GM23338 (cell line): Measurements from ENCODE around the gene HTT. TPM values are rescaled to one million over a fixed set of nuclear protein-coding genes. Genes with fewer than 3 reads are reported as not detected.

Experiments used
- ATAC-seq: fragments of 200-7000 bp; cut with Tn5 transposase; 3 replicates; pipeline ENCODE4 v1.9.1; 2020
- DNase-seq: peaks from one replicate; pipeline ENCODE4 v3.0.0-alpha.2; 2015; ENCODE audit warnings: low spot score
- H2AFZ ChIP-seq: fragments of 200-600 bp; sonication (generic); 2 replicates; pipeline ENCODE4 v1.8.0; 2016; ENCODE audit warnings: antibody characterized with exemption, mild to moderate bottlenecking, moderate library complexity
- H3F3A ChIP-seq: fragments of 200-600 bp; sonication (generic); replicated peaks from 2 replicates; pipeline ENCODE4 v1.8.0; 2017; ENCODE audit warnings: antibody characterized with exemption, mixed run types, low read depth
- H3K27ac ChIP-seq: fragments of 200-600 bp; sonication (generic); 2 replicates; pipeline ENCODE4 v1.6.1; 2016; ENCODE audit warnings: low read depth
- H3K27me3 ChIP-seq: fragments of 200-600 bp; sonication (generic); 2 replicates; pipeline ENCODE4 v1.8.0; 2016; ENCODE audit warnings: mild to moderate bottlenecking, mixed run types, moderate library complexity; ENCODE audit not compliant: insufficient read depth
- H3K36me3 ChIP-seq: fragments of 200-600 bp; sonication (generic); 2 replicates; pipeline ENCODE4 v1.8.0; 2016; ENCODE audit warnings: mild to moderate bottlenecking; ENCODE audit not compliant: insufficient read depth
- H3K4me1 ChIP-seq: fragments of 200-600 bp; sonication (generic); 2 replicates; pipeline ENCODE4 v1.8.0; 2016; ENCODE audit warnings: mild to moderate bottlenecking, moderate library complexity; ENCODE audit not compliant: insufficient read depth
- H3K4me2 ChIP-seq: fragments of 200-600 bp; sonication (generic); 2 replicates; pipeline ENCODE4 v1.7.1; 2017; ENCODE audit warnings: mixed run types
- H3K4me3 ChIP-seq: fragments of 200-600 bp; sonication (generic); 2 replicates; pipeline ENCODE4 v1.6.1; 2016; ENCODE audit warnings: mixed run types
- H3K79me2 ChIP-seq: fragments of 200-600 bp; sonication (generic); replicated peaks from 2 replicates; pipeline ENCODE4 v1.8.0; 2017; ENCODE audit warnings: mild to moderate bottlenecking; ENCODE audit not compliant: insufficient read depth
- H3K9me2 ChIP-seq: fragments of 200-600 bp; sonication (generic); 2 replicates; pipeline ENCODE4 v1.8.0; 2017; ENCODE audit not compliant: insufficient read depth
- H4K20me1 ChIP-seq: fragments of 200-600 bp; sonication (generic); replicated peaks from 2 replicates; pipeline ENCODE4 v1.8.0; 2017; ENCODE audit warnings: mild to moderate bottlenecking; ENCODE audit not compliant: insufficient read depth
- H3K27ac Mint-ChIP-seq: 2 replicates; pipeline ENCODE4 v1.8.0; 2020; ENCODE audit warnings: inconsistent platforms, mild to moderate bottlenecking, moderate library complexity, mixed read lengths
- H3K27me3 Mint-ChIP-seq: 3 replicates; pipeline ENCODE4 v1.8.0; 2022; ENCODE audit warnings: low read depth, mild to moderate bottlenecking, moderate library complexity, mixed read lengths, inconsistent platforms; ENCODE audit not compliant: insufficient read depth, poor library complexity
- H3K36me3 Mint-ChIP-seq: 3 replicates; pipeline ENCODE4 v1.8.0; 2021; ENCODE audit warnings: low read depth, mild to moderate bottlenecking, inconsistent platforms, moderate library complexity, mixed read lengths
- H3K4me1 Mint-ChIP-seq: 3 replicates; pipeline ENCODE4 v1.8.0; 2020; ENCODE audit warnings: mild to moderate bottlenecking, inconsistent platforms, mixed read lengths
- H3K4me3 Mint-ChIP-seq: 3 replicates; pipeline ENCODE4 v1.8.0; 2021; ENCODE audit warnings: moderate library complexity, mild to moderate bottlenecking, inconsistent platforms, mixed read lengths
- H3K9me3 Mint-ChIP-seq: 3 replicates; pipeline ENCODE4 v1.8.0; 2020; ENCODE audit warnings: moderate library complexity, mild to moderate bottlenecking, inconsistent platforms, mixed read lengths
- CREB1 ChIP-seq: fragments of 250-450 bp; sonication (Bioruptor Pico); IDR thresholded peaks from 2 replicates; pipeline ENCODE4 v1.5.0; 2020; ENCODE audit warnings: low read depth, mild to moderate bottlenecking, moderate library complexity
- CTCF ChIP-seq, 2 experiments: fragments of 200-600 bp in 1 of 2; sonication (generic) in 1 of 2; conservative IDR thresholded peaks; 2 replicates each; pipeline versions ENCODE4 v1.5.1 to v1.6.1; 2016 to 2017; ENCODE audit warnings: antibody characterized with exemption in 2 of 2, low read depth in 2 of 2, mild to moderate bottlenecking in 2 of 2, moderate library complexity in 1 of 2
- JUNB ChIP-seq: IDR thresholded peaks from one replicate; pipeline ENCODE4 v1.6.1; 2016; ENCODE audit warnings: antibody characterized with exemption; ENCODE audit not compliant: unreplicated experiment
- POLR2AphosphoS5 ChIP-seq: IDR thresholded peaks from 2 replicates; pipeline ENCODE4 v1.6.1; 2016; ENCODE audit warnings: antibody characterized with exemption, low read depth
- REST ChIP-seq: IDR thresholded peaks from one replicate; pipeline ENCODE4 v1.6.1; 2018; ENCODE audit warnings: antibody characterized with exemption; ENCODE audit not compliant: unreplicated experiment
- STAT1 ChIP-seq: IDR thresholded peaks from one replicate; pipeline ENCODE4 v1.6.1; 2016; ENCODE audit warnings: antibody characterized with exemption; ENCODE audit not compliant: unreplicated experiment
- polyA plus RNA-seq: library from polyadenylated mRNA; unstranded; fragments of >200 nt; fragmentation: Nextera tagmentation; extraction: Ambion mirVana; gene quantifications from 2 replicates; pipeline ENCODE4 v1.2.1, GENCODE V29; 2016
- total RNA-seq: library from RNA; depleted of rRNA; stranded (reverse); fragments of >200 nt; shearing (Covaris generic); gene quantifications from 2 replicates; pipeline ENCODE4 v1.2.3, GENCODE V29; 2014

The HTT gene
- total and polyA plus RNA-seq, 2 experiments from 2014 or later = 26.6 to 67.7 TPM

DNA sequence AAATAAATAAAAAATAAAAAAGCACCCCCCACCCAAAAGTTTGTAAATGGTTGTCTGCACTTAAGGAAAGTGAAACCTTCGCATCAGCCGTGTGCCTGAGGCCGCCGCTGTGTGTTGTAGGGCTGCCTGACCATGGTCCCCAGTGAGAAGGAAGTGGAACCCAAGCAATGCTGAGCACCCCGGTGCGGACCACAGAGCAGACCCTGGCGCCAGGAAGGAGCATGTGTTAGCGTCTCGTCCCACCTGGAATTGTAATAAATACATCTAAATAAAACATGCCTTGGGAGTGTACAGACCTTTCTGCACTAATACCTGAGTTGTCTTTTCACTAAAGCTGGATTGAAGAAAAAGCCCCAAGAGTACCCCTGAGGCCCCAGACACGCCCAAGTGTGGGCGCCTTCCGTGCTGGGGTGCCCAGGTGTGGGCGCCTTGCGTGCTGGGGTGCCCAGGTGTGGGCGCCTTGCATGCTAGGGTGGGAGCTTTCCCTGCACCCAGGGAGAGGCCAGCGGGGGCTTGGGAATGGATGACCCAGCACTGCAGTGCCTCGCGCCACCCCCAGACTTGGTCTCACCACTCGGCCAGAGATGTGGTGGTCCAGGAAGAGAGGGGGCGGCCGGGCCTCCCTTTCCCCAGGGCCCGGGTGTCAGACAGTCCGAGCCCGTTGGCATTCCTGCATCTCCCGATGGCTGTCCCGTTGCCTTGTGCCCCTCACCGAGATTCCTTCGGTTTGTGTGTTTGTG, 33.9 kb upstream of the HTT start:
- H3K27ac Mint-ChIP-seq = no peak overlapping the region
- H3K36me3 ChIP-seq = no peaks in the 10 kb centered on the region

More for the DNA sequence above, 33.9 kb upstream of the HTT start:
- DNase-seq (no peak), ATAC-seq (no peak)
- Mint-ChIP-seq H3K36me3 (no peaks in the 10 kb centered on the region), H3K4me1 (peaks cover 17% of the 10 kb centered on the region), H3K27me3 (peaks cover 21% of the 10 kb centered on the region), H3K9me3 (no peaks in the 10 kb centered on the region), H3K4me3 (no peak overlapping the region)
- Histone ChIP-seq H4K20me1 (no peaks in the 10 kb centered on the region; the same call in 1 of the 2 replicates), H3K27ac (no peak overlapping the region), H3K9me2 (no peaks in the 10 kb centered on the region), H3F3A (no peaks in the 10 kb centered on the region), H3K4me2 (no peak overlapping the region), H2AFZ (peak overlapping the region; percentile 72; the same call in 1 of the 2 replicates), H3K4me1 (peaks cover 5% of the 10 kb centered on the region; the same call in 1 of the 2 replicates), H3K27me3 (no peaks in the 10 kb centered on the region), H3K79me2 (no peaks in the 10 kb centered on the region), H3K4me3 (no peak overlapping the region)
- TF ChIP-seq REST (no peak), CTCF (conservative IDR thresholded peaks at IDR 0.05; ENCODE audit: low read depth in 2 of 2) (no peak), POLR2AphosphoS5 (no peak), JUNB (no peak), CREB1 (no peak), STAT1 (no peak)
